BLaER1 treated with 17β-estradiol and CSF1 and Interleukin-3, amounts not matched to agents 10 nM and 100 nM (cell line): ENCODE data around the gene ZNF691.
"Not testable (repeated sequence)": the region's sequence is repeated elsewhere in the genome, so short reads cannot be mapped to it uniquely, and the experiment has no call there.

Experiments used
- H3K27ac ChIP-seq, 11 experiments: shearing (Covaris generic); formaldehyde crosslinking; 2 replicates each; pipeline ENCODE4 v1.8.1; 2022
- H3K27me3 ChIP-seq, 11 experiments: shearing (Covaris generic); formaldehyde crosslinking; 2 replicates each; pipeline ENCODE4 v1.8.1; 2022
- H3K36me3 ChIP-seq, 11 experiments: shearing (Covaris generic); formaldehyde crosslinking; 2 replicates each; pipeline ENCODE4 v1.8.1; 2022
- H3K4me1 ChIP-seq, 10 experiments: shearing (Covaris generic); formaldehyde crosslinking; 2 replicates each; pipeline ENCODE4 v1.8.1; 2022
- H3K4me2 ChIP-seq, 11 experiments: shearing (Covaris generic); formaldehyde crosslinking; 2 replicates each; pipeline ENCODE4 v1.8.1; 2022
- H3K4me3 ChIP-seq, 10 experiments: shearing (Covaris generic); formaldehyde crosslinking; 2 replicates each; pipeline ENCODE4 v1.8.1; 2022
- H3K9ac ChIP-seq, 11 experiments: shearing (Covaris generic); formaldehyde crosslinking; 2 replicates each; pipeline ENCODE4 v1.8.1; 2022
- H3K9me3 ChIP-seq, 11 experiments: shearing (Covaris generic); formaldehyde crosslinking; replicated peaks in 1 of 11; 2 replicates each; pipeline ENCODE4 v1.8.1; 2022
- H4K20me1 ChIP-seq, 11 experiments: shearing (Covaris generic); formaldehyde crosslinking; 2 replicates each; pipeline ENCODE4 v1.8.1; 2022
- Cebpa-rat ChIP-seq, 11 experiments: shearing (Covaris generic); IDR thresholded peaks; 2 replicates each; pipeline ENCODE4 v1.8.1; 2022

ZNF691 gene

GRCh38 chr1:42848823-42849537 is 2.6 kb downstream of the ZNF691 start:
- H3K9me3 ChIP-seq, result peaks cover 23 to 41% (median 28%) of the 10 kb centered on the region in 11 experiments
- H4K20me1 ChIP-seq, result peaks cover 0 to 6% (median 0%) of the 10 kb centered on the region in 11 experiments; a peak in 1 of 22 replicates
- peak overlapping the region in 3 of 11 experiments; percentile 86 to 92 (median 88); a peak in 2 of 22 replicates for H3K4me2 ChIP-seq

GRCh38 chr1:42849944-42850343 is 3.5 kb downstream of the ZNF691 start:
- Histone ChIP-seq H3K36me3 (peaks cover 35 to 51% (median 45%) of the 10 kb centered on the region in 11 experiments), H3K4me1 (peaks cover 14 to 28% (median 17%) of the 10 kb centered on the region in 10 experiments), H3K27me3 (no peaks in the 10 kb centered on the region), H3K4me2 (no peak overlapping the region), H3K27ac (no peak overlapping the region), H4K20me1 (peaks cover 0 to 6% (median 0%) of the 10 kb centered on the region in 11 experiments; a peak in 1 of 22 replicates), H3K4me3 (no peak overlapping the region), H3K9me3 (peaks cover 23 to 41% (median 28%) of the 10 kb centered on the region in 11 experiments), H3K9ac (no peak overlapping the region)
- TF ChIP-seq Cebpa-rat (IDR thresholded peaks at IDR 0.05), result no peak

More at GRCh38 chr1:42848823-42849537, 2.6 kb downstream of the ZNF691 start:
- Histone ChIP-seq H3K27me3 (no peaks in the 10 kb centered on the region), H3K27ac (no peak overlapping the region), H3K4me3 (no peak overlapping the region), H3K4me1 (peaks cover 14 to 28% (median 17%) of the 10 kb centered on the region in 10 experiments), H3K36me3 (peaks cover 35 to 51% (median 45%) of the 10 kb centered on the region in 11 experiments), H3K9ac (no peak overlapping the region)
- no peak for TF ChIP-seq Cebpa-rat (IDR thresholded peaks at IDR 0.05)

GRCh38 chr1:42851420-42851819 is 5.0 kb downstream of the ZNF691 start:
- H4K20me1 ChIP-seq, result peaks cover 0 to 6% (median 0%) of the 10 kb centered on the region in 11 experiments; a peak in 1 of 22 replicates
- no peak for TF ChIP-seq Cebpa-rat (IDR thresholded peaks at IDR 0.05)
- H3K4me3 ChIP-seq, result 0 out of 20 replicates have a peak overlapping the region, but pooled peaks of 1 of the 10 experiments have one; percentile 19
- H3K36me3 ChIP-seq, result peaks cover 35 to 51% (median 45%) of the 10 kb centered on the region in 11 experiments
- H3K4me1 ChIP-seq, result peaks cover 10 to 22% (median 13%) of the 10 kb centered on the region in 10 experiments
- H3K27ac ChIP-seq, result no peak overlapping the region
- H3K9me3 ChIP-seq, result peaks cover 27 to 47% (median 33%) of the 10 kb centered on the region in 11 experiments
- H3K27me3 ChIP-seq, result no peaks in the 10 kb centered on the region
- no peak overlapping the region for H3K9ac ChIP-seq
- no peak overlapping the region for H3K4me2 ChIP-seq

- Histone ChIP-seq H3K4me3 (no peak overlapping the region), H3K27ac (no peak overlapping the region), H3K27me3 (no peaks in the 10 kb centered on the region), H3K9me3 (peaks cover 27 to 53% (median 39%) of the 10 kb centered on the region in 11 experiments), H3K36me3 (peaks cover 35 to 55% (median 45%) of the 10 kb centered on the region in 11 experiments), H3K4me2 (no peak overlapping the region), H4K20me1 (peaks cover 0 to 6% (median 0%) of the 10 kb centered on the region in 11 experiments; a peak in 1 of 22 replicates), H3K9ac (no peak overlapping the region), H3K4me1 (peaks cover 9 to 21% (median 11%) of the 10 kb centered on the region in 10 experiments)
- no peak for TF ChIP-seq Cebpa-rat (IDR thresholded peaks at IDR 0.05)
Measured at GRCh38 chr1:42851960-42852607, 5.7 kb downstream of the ZNF691 start.

GRCh38 chr1:42852608-42852980 is 6.2 kb downstream of the ZNF691 start:
- H3K4me3 ChIP-seq, result no peak overlapping the region
- no peak overlapping the region for H3K9ac ChIP-seq
- H3K36me3 ChIP-seq, result peaks cover 36 to 60% (median 45%) of the 10 kb centered on the region in 11 experiments
- H3K4me2 ChIP-seq, result no peak overlapping the region
- TF ChIP-seq Cebpa-rat (IDR thresholded peaks at IDR 0.05), result no peak
- no peaks in the 10 kb centered on the region for H3K27me3 ChIP-seq
- H3K9me3 ChIP-seq, result peaks cover 29 to 57% (median 44%) of the 10 kb centered on the region in 11 experiments
- peaks cover 0 to 6% (median 0%) of the 10 kb centered on the region in 11 experiments; a peak in 1 of 22 replicates for H4K20me1 ChIP-seq
- peaks cover 4 to 16% (median 6%) of the 10 kb centered on the region in 10 experiments for H3K4me1 ChIP-seq
- no peak overlapping the region for H3K27ac ChIP-seq

GRCh38 chr1:42853116-42853884 is 6.9 kb downstream of the ZNF691 start:
- Histone ChIP-seq H3K4me2 (no peak overlapping the region), H3K9ac (no peak overlapping the region), H3K27ac (no peak overlapping the region), H3K27me3 (no peaks in the 10 kb centered on the region), H4K20me1 (peaks cover 0 to 6% (median 0%) of the 10 kb centered on the region in 11 experiments; a peak in 1 of 22 replicates), H3K36me3 (peaks cover 37 to 62% (median 45%) of the 10 kb centered on the region in 11 experiments), H3K4me1 (peaks cover 0 to 9% (median 0%) of the 10 kb centered on the region in 10 experiments; a peak in 6 of 20 replicates), H3K4me3 (no peak overlapping the region), H3K9me3 (peaks cover 29 to 63% (median 44%) of the 10 kb centered on the region in 11 experiments)
- TF ChIP-seq Cebpa-rat (IDR thresholded peaks at IDR 0.05), result no peak

- not testable (repeated sequence) for H3K4me1 ChIP-seq, H3K4me2 ChIP-seq, H3K27ac ChIP-seq, H4K20me1 ChIP-seq, H3K27me3 ChIP-seq, H3K4me3 ChIP-seq, H3K9ac ChIP-seq
- Histone ChIP-seq H3K36me3 (peaks cover 14 to 34% (median 18%) of the 10 kb centered on the region in 11 experiments), H3K9me3 (peaks cover 34 to 69% (median 59%) of the 10 kb centered on the region in 11 experiments)
Measured at GRCh38 chr1:42856554-42856953, 10.1 kb downstream of the ZNF691 start.

DNA sequence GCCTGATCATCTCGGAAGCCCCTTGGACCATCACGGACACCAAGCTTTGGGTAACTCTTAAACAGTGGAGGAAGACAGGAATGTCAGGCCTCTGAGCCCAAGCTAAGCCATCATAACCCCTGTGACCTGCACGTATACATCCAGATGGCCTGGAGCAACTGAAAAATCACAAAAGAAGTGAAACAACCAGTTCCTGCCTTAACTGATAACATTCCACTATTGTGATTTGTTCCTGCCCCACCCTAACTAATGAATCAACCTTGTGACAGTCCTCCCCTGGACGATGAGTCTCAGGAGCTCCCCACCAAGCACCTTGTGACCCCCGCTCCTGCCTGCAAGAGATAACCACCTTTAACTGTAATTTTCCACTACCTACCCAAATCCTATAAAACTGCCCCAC is 13.0 kb downstream of the ZNF691 start:
- not testable (repeated sequence) for H3K4me2 ChIP-seq, H3K27ac ChIP-seq, H3K27me3 ChIP-seq, H3K4me3 ChIP-seq, H4K20me1 ChIP-seq, H3K9ac ChIP-seq, H3K4me1 ChIP-seq
- Histone ChIP-seq H3K36me3 (peaks cover 0 to 10% (median 0%) of the 10 kb centered on the region in 11 experiments; a peak in 4 of 22 replicates), H3K9me3 (peaks cover 25 to 63% (median 51%) of the 10 kb centered on the region in 11 experiments)
